B cell (primary cell): ENCODE measurements around the gene THEMIS. TPM values are rescaled to one million over a fixed set of nuclear protein-coding genes. Genes with fewer than 3 reads are reported as not detected.

Source experiments
- ATAC-seq: fragments of 200-7000 bp; cut with Tn5 transposase; one replicate; pipeline ENCODE4 v1.10.0; 2021; ENCODE audit warnings: low read depth, mild to moderate bottlenecking, moderate number of reproducible peaks, moderate library complexity
- CTCF ChIA-PET: fragments of 350-600 bp; sonication (Branson Sonifier 250); formaldehyde crosslinking; loops from one replicate; lab custom pipeline; 2021; ENCODE audit warnings: antibody characterized with exemption, inconsistent platforms; lab: Charles Lee
- POLR2A ChIA-PET: fragments of 350-600 bp; sonication (Branson Sonifier 250); formaldehyde crosslinking; loops from one replicate; lab custom pipeline; 2021; ENCODE audit warnings: antibody characterized with exemption; lab: Charles Lee
- DNase-seq: peaks from one replicate; pipeline ENCODE4 v3.0.0; 2013
- H2AFZ ChIP-seq: 2 replicates; pipeline ENCODE4 v1.6.1; 2012; ENCODE audit warnings: mild to moderate bottlenecking, low read depth, low read length; ENCODE audit not compliant: insufficient read depth, poor library complexity, severe bottlenecking
- H3K27ac ChIP-seq, 2 donors: 1 replicate in 1 of 2; 2 replicates in 1 of 2; pipeline ENCODE4 v1.5.1; 2012 to 2013; ENCODE audit warnings: low read length in 2 of 2, mild to moderate bottlenecking in 2 of 2, moderate library complexity in 1 of 2
- H3K27me3 ChIP-seq, 4 experiments: fragments of 200-600 bp in 1 of 4; sonication (generic) in 1 of 4; replicated peaks in 1 of 4; 1 replicate in 2 of 4; 2 replicates in 2 of 4; pipeline versions ENCODE4 v1.6.1 to v1.7.0; 2013 to 2016; ENCODE audit warnings: low read length in 3 of 4, mild to moderate bottlenecking in 2 of 4, mixed read lengths in 1 of 4, moderate library complexity in 1 of 4; ENCODE audit not compliant: insufficient read depth in 4 of 4, control insufficient read depth in 3 of 4; ENCODE audit errors: control extremely low read depth in 1 of 4
- H3K36me3 ChIP-seq, 2 experiments: replicated peaks in 1 of 2; 1 replicate in 1 of 2; 2 replicates in 1 of 2; pipeline versions ENCODE4 v1.6.1 to v1.7.1; 2013; ENCODE audit warnings: low read length in 1 of 2; ENCODE audit not compliant: insufficient read depth in 2 of 2, control insufficient read depth in 1 of 2; ENCODE audit errors: control extremely low read depth in 1 of 2, extremely low read depth in 1 of 2
- H3K4me1 ChIP-seq, 2 donors: fragments of 200-600 bp in 1 of 2; sonication (generic) in 1 of 2; 1 replicate in 1 of 2; 2 replicates in 1 of 2; pipeline versions ENCODE4 v1.5.1 to v1.6.1; 2013 to 2017; ENCODE audit warnings: low read length in 2 of 2; ENCODE audit not compliant: control insufficient read depth in 2 of 2, insufficient read depth in 2 of 2
- H3K4me2 ChIP-seq: replicated peaks from 2 replicates; pipeline ENCODE3; 2012; ENCODE audit warnings: mild to moderate bottlenecking, low read depth, low read length; ENCODE audit not compliant: poor library complexity, severe bottlenecking
- H3K4me3 ChIP-seq, 5 experiments: fragments of 200-600 bp in 1 of 5; sonication (generic) in 1 of 5; 1 replicate in 3 of 5; 2 replicates in 2 of 5; pipeline versions ENCODE4 v1.5.1 to v1.7.0; 2011 to 2016; ENCODE audit warnings: low read length in 4 of 5, mild to moderate bottlenecking in 4 of 5, low read depth in 2 of 5, control low read depth in 1 of 5, moderate library complexity in 1 of 5; ENCODE audit not compliant: insufficient read depth in 1 of 5; ENCODE audit errors: control extremely low read depth in 1 of 5, extremely low read depth in 1 of 5
- H3K79me2 ChIP-seq: fragments of 200-600 bp; sonication (generic); one replicate; pipeline ENCODE4 v1.6.0; 2016; ENCODE audit warnings: low read length; ENCODE audit not compliant: control insufficient read depth, insufficient read depth
- H3K9ac ChIP-seq: fragments of 200-600 bp; sonication (generic); 2 replicates; pipeline ENCODE4 v1.6.1; 2017; ENCODE audit warnings: mild to moderate bottlenecking, low read length, moderate library complexity
- H3K9me3 ChIP-seq, 3 donors: one replicate each; pipeline versions ENCODE4 v1.6.1 to v1.7.1; 2013; ENCODE audit warnings: low read length in 2 of 3; ENCODE audit not compliant: control insufficient read depth in 2 of 3, insufficient read depth in 1 of 3; ENCODE audit errors: control extremely low read depth in 1 of 3
- H4K20me1 ChIP-seq: 2 replicates; pipeline ENCODE4 v1.6.0; 2012; ENCODE audit warnings: mild to moderate bottlenecking, low read length; ENCODE audit not compliant: insufficient read depth, control insufficient read depth, poor library complexity, severe bottlenecking
- H3K27ac Mint-ChIP-seq: one replicate; pipeline ENCODE4 v1.8.0; 2021; ENCODE audit warnings: mixed read lengths
- H3K27me3 Mint-ChIP-seq: one replicate; pipeline ENCODE4 v1.8.0; 2021; ENCODE audit warnings: mixed read lengths
- H3K4me1 Mint-ChIP-seq: one replicate; pipeline ENCODE4 v1.8.0; 2021; ENCODE audit warnings: mixed read lengths
- H3K4me3 Mint-ChIP-seq: one replicate; pipeline ENCODE4 v1.8.0; 2021; ENCODE audit warnings: mixed read lengths
- H3K9me3 Mint-ChIP-seq: one replicate; pipeline ENCODE4 v1.8.0; 2022; ENCODE audit warnings: mixed read lengths; ENCODE audit not compliant: insufficient read depth
- EZH2 ChIP-seq: IDR thresholded peaks from 2 replicates; pipeline ENCODE4 v1.6.1; 2012; ENCODE audit warnings: borderline replicate concordance, low read depth, mild to moderate bottlenecking, moderate library complexity, low read length; ENCODE audit not compliant: insufficient read depth, poor library complexity, severe bottlenecking
- WGBS: methylation state at CpG from one replicate; pipeline ENCODE4 v1.1.5; 2013; ENCODE audit warnings: missing lambda C conversion rate; ENCODE audit not compliant: insufficient coverage; 5-methylcytosine and 5-hydroxymethylcytosine counted together
- intact Hi-C: fragments of 100-400 bp; cut with micrococcal nuclease; formaldehyde crosslinking; loops from one replicate; pipeline ENCODE4 v1.10.0; 2022
- polyA plus RNA-seq: library from polyadenylated mRNA; depleted of rRNA; stranded (reverse); fragments of >200 nt; gene quantifications from 2 replicates; pipeline ENCODE4 v1.2.3, GENCODE V29; 2012
- total RNA-seq, 2 donors: library from RNA; stranded (reverse); fragments of 120-200 nt in 1 of 2; gene quantifications; 1 replicate in 1 of 2; 2 replicates in 1 of 2; pipeline versions ENCODE4 v1.2.3 to v1.2.4, GENCODE V29; 2013 to 2022
- TF ChIP-seq, protein P1 (sequence below): fragments of 200-600 bp; IDR thresholded peaks from one replicate; pipeline ENCODE4 v1.8.0; 2022; ENCODE audit warnings: antibody characterized with exemption, mild to moderate bottlenecking

The THEMIS gene
- total and polyA plus RNA-seq, 2 donors (not counting 1 experiment from before 2014, with no cell fraction given) = 0.10 to 0.30 TPM

DNA sequence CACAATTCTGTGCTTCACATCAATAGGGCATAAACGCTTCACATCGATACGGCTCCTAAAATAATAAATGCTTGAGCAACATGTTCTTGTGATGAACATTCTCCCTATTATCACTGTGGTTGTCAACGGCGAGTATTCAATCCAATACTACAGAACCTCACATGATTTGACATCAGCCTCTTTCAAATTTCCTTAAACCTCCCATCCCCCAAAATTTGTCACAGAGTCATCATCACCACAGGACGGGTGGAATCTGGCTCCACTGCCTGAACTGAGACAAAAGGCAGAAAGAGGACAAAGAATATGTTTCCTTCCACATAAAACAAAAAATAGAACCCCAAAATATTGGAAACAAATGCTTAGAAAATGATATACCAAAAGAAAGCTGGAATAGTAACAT is 7.3 kb downstream of the THEMIS start:
- no peak for DNase-seq
- Histone ChIP-seq H3K4me1 (no peaks in the 10 kb centered on the region), H2AFZ (no peak overlapping the region), H3K36me3 (no peaks in the 10 kb centered on the region), H3K4me2 (no peak overlapping the region), H3K27me3 (no peaks in the 10 kb centered on the region), H3K4me3 (no peak overlapping the region), H3K27ac (no peak overlapping the region), H4K20me1 (no peaks in the 10 kb centered on the region), H3K9me3 (no peaks in the 10 kb centered on the region), H3K9ac (no peak overlapping the region), H3K79me2 (no peaks in the 10 kb centered on the region)
- 87% methylated on average over 6 of the region's 6 CpGs for WGBS
- no peak for ATAC-seq
- intact Hi-C loops = no loop called here
- Mint-ChIP-seq H3K9me3 (no peaks in the 10 kb centered on the region), H3K27ac (no peak overlapping the region), H3K4me3 (no peak overlapping the region), H3K4me1 (no peaks in the 10 kb centered on the region), H3K27me3 (no peaks in the 10 kb centered on the region)
- POLR2A ChIA-PET = no interaction called here
- TF ChIP-seq, protein P1, sequence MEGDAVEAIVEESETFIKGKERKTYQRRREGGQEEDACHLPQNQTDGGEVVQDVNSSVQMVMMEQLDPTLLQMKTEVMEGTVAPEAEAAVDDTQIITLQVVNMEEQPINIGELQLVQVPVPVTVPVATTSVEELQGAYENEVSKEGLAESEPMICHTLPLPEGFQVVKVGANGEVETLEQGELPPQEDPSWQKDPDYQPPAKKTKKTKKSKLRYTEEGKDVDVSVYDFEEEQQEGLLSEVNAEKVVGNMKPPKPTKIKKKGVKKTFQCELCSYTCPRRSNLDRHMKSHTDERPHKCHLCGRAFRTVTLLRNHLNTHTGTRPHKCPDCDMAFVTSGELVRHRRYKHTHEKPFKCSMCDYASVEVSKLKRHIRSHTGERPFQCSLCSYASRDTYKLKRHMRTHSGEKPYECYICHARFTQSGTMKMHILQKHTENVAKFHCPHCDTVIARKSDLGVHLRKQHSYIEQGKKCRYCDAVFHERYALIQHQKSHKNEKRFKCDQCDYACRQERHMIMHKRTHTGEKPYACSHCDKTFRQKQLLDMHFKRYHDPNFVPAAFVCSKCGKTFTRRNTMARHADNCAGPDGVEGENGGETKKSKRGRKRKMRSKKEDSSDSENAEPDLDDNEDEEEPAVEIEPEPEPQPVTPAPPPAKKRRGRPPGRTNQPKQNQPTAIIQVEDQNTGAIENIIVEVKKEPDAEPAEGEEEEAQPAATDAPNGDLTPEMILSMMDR = no peak
- no peak for TF ChIP-seq EZH2
- CTCF ChIA-PET = no interaction called here

DNA sequence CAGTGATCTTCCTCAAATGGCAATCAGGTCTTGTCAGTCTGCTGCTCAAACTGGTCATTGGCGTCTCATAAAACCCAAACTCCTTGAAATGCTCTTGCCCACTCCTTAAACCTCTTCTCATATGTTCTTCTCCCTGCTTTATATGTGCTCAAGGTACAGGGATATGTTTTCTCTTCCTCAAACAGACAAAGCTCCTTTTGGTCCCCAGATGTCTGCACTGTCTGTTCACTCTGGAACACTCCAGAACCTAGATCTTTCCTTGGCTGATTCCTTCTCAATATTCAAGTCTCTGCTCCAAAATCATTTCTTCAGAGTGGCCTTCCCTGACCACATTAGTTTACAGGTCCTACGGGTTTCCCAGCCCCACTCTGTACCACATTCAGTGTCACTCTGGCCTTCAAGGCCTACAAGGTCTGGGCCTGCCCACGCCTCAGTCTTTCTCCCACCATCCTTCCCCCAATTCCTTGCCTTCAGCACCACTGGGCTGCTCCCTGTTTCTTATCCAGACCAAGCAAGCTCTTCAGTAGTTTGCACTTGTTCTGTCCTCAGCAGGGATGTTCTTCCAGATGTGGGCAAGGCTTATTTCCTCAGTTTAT is 9.0 kb downstream of the THEMIS start:
- CTCF ChIA-PET = no interaction called here
- WGBS = 86% methylated on average over 3 of the region's 3 CpGs
- Histone ChIP-seq H3K4me3 (no peak overlapping the region), H3K9ac (no peak overlapping the region), H3K9me3 (no peaks in the 10 kb centered on the region), H3K36me3 (no peaks in the 10 kb centered on the region), H2AFZ (no peak overlapping the region), H3K27me3 (no peaks in the 10 kb centered on the region), H3K4me1 (no peaks in the 10 kb centered on the region), H3K4me2 (no peak overlapping the region), H3K27ac (no peak overlapping the region), H4K20me1 (no peaks in the 10 kb centered on the region), H3K79me2 (no peaks in the 10 kb centered on the region)
- no peak for DNase-seq
- Mint-ChIP-seq H3K4me3 (no peak overlapping the region), H3K4me1 (no peaks in the 10 kb centered on the region), H3K27me3 (no peaks in the 10 kb centered on the region), H3K9me3 (no peaks in the 10 kb centered on the region), H3K27ac (no peak overlapping the region)
- POLR2A ChIA-PET = no interaction called here
- TF ChIP-seq, protein P1 = no peak
- TF ChIP-seq EZH2 = no peak
- no peak for ATAC-seq
- intact Hi-C loops = no loop called here
